ENCODE data around the gene SGCD.

DNA sequence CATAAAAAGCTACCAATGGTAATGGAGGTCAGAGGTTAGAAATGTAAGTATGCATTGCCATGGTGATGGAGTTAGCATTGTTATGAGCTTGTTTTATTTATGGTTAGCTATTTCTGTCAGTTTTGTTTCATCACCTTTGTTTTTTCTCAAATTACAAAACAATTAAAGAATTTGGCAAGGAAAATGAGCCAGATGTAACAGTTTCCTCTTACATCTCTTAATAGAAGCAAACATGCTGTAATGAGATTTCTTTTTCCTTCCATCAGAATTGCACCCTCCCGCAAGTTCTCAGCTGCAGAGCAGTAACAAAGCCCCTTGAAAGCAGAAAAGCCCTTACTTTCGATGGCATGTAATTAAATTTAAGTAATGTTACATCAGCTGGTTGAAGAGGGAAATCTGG lies 233.0 kb downstream of the SGCD start:
- TF ChIP-seq POLR2A (conservative IDR thresholded peaks at IDR 0.05) (no peak), MIER1 (IDR thresholded peaks at IDR 0.05; ENCODE audit: low read depth) (no peak), ESRRB (CRISPR knock-in tag; IDR thresholded peaks at IDR 0.05; ENCODE audit: borderline replicate concordance) (no peak), KDM4B (IDR thresholded peaks at IDR 0.05; ENCODE audit: borderline replicate concordance in 2 of 2, low read depth in 1 of 2) (no peak), ZC3H11A (IDR thresholded peaks at IDR 0.05; ENCODE audit: low read depth, low read length) (no peak), POLR2H (tag; IDR thresholded peaks at IDR 0.05; ENCODE audit: low read depth) (no peak), CHD1 (IDR thresholded peaks at IDR 0.05; ENCODE audit: low read length) (no peak), ZNF274 (IDR thresholded peaks at IDR 0.05; ENCODE audit: borderline replicate concordance, low read depth, low read length) (no peak), PHF8 (IDR thresholded peaks at IDR 0.05; ENCODE audit: borderline replicate concordance, low read length) (no peak), RCOR1 (IDR thresholded peaks at IDR 0.05; ENCODE audit: borderline replicate concordance in 1 of 2, low read depth in 2 of 2, low read length in 2 of 2) (no peak)
- TF ChIP-seq, protein P1, sequence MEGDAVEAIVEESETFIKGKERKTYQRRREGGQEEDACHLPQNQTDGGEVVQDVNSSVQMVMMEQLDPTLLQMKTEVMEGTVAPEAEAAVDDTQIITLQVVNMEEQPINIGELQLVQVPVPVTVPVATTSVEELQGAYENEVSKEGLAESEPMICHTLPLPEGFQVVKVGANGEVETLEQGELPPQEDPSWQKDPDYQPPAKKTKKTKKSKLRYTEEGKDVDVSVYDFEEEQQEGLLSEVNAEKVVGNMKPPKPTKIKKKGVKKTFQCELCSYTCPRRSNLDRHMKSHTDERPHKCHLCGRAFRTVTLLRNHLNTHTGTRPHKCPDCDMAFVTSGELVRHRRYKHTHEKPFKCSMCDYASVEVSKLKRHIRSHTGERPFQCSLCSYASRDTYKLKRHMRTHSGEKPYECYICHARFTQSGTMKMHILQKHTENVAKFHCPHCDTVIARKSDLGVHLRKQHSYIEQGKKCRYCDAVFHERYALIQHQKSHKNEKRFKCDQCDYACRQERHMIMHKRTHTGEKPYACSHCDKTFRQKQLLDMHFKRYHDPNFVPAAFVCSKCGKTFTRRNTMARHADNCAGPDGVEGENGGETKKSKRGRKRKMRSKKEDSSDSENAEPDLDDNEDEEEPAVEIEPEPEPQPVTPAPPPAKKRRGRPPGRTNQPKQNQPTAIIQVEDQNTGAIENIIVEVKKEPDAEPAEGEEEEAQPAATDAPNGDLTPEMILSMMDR (IDR thresholded peaks at IDR 0.05 in 2 of 3, conservative IDR thresholded peaks at IDR 0.05 in 1 of 3; ENCODE audit: insufficient read depth in 2 of 3, low read depth in 1 of 3, low read length in 3 of 3) = no peak
- TF ChIP-seq, protein P2, sequence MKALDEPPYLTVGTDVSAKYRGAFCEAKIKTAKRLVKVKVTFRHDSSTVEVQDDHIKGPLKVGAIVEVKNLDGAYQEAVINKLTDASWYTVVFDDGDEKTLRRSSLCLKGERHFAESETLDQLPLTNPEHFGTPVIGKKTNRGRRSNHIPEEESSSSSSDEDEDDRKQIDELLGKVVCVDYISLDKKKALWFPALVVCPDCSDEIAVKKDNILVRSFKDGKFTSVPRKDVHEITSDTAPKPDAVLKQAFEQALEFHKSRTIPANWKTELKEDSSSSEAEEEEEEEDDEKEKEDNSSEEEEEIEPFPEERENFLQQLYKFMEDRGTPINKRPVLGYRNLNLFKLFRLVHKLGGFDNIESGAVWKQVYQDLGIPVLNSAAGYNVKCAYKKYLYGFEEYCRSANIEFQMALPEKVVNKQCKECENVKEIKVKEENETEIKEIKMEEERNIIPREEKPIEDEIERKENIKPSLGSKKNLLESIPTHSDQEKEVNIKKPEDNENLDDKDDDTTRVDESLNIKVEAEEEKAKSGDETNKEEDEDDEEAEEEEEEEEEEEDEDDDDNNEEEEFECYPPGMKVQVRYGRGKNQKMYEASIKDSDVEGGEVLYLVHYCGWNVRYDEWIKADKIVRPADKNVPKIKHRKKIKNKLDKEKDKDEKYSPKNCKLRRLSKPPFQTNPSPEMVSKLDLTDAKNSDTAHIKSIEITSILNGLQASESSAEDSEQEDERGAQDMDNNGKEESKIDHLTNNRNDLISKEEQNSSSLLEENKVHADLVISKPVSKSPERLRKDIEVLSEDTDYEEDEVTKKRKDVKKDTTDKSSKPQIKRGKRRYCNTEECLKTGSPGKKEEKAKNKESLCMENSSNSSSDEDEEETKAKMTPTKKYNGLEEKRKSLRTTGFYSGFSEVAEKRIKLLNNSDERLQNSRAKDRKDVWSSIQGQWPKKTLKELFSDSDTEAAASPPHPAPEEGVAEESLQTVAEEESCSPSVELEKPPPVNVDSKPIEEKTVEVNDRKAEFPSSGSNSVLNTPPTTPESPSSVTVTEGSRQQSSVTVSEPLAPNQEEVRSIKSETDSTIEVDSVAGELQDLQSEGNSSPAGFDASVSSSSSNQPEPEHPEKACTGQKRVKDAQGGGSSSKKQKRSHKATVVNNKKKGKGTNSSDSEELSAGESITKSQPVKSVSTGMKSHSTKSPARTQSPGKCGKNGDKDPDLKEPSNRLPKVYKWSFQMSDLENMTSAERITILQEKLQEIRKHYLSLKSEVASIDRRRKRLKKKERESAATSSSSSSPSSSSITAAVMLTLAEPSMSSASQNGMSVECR (CRISPR knock-in tag; IDR thresholded peaks at IDR 0.05) = no peak
- TF ChIP-seq, protein P3, sequence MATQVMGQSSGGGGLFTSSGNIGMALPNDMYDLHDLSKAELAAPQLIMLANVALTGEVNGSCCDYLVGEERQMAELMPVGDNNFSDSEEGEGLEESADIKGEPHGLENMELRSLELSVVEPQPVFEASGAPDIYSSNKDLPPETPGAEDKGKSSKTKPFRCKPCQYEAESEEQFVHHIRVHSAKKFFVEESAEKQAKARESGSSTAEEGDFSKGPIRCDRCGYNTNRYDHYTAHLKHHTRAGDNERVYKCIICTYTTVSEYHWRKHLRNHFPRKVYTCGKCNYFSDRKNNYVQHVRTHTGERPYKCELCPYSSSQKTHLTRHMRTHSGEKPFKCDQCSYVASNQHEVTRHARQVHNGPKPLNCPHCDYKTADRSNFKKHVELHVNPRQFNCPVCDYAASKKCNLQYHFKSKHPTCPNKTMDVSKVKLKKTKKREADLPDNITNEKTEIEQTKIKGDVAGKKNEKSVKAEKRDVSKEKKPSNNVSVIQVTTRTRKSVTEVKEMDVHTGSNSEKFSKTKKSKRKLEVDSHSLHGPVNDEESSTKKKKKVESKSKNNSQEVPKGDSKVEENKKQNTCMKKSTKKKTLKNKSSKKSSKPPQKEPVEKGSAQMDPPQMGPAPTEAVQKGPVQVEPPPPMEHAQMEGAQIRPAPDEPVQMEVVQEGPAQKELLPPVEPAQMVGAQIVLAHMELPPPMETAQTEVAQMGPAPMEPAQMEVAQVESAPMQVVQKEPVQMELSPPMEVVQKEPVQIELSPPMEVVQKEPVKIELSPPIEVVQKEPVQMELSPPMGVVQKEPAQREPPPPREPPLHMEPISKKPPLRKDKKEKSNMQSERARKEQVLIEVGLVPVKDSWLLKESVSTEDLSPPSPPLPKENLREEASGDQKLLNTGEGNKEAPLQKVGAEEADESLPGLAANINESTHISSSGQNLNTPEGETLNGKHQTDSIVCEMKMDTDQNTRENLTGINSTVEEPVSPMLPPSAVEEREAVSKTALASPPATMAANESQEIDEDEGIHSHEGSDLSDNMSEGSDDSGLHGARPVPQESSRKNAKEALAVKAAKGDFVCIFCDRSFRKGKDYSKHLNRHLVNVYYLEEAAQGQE (IDR thresholded peaks at IDR 0.05; ENCODE audit: borderline replicate concordance) = no peak
- TF ChIP-seq, protein P3 (CRISPR knock-in tag; IDR thresholded peaks at IDR 0.05; ENCODE audit: low read depth) = no peak
